WTC11 (cell line): ENCODE results near the gene FAM13A. TPM values are rescaled to one million over a fixed set of nuclear protein-coding genes. Genes with fewer than 3 reads are reported as not detected.

ENCODE experiments used
- ATAC-seq: fragments of 200-7000 bp; cut with Tn5 transposase; 2 replicates; pipeline ENCODE4 v1.10.0; 2021; ENCODE audit warnings: mild to moderate bottlenecking, moderate library complexity
- CTCF ChIA-PET: fragments of 300-600 bp; sonication (Branson Sonifier 250); formaldehyde crosslinking; loops from one replicate; lab custom pipeline; 2021; ENCODE audit warnings: antibody characterized with exemption; lab: Charles Lee
- POLR2A ChIA-PET: fragments of 350-600 bp; sonication (Branson Sonifier 250); formaldehyde crosslinking; loops from one replicate; lab custom pipeline; 2021; ENCODE audit warnings: antibody characterized with exemption; lab: Charles Lee
- DNase-seq: peaks from one replicate; pipeline ENCODE4 v3.0.0; 2021; ENCODE audit warnings: low spot score
- H3K27ac Mint-ChIP-seq: 2 replicates; pipeline ENCODE4 v1.8.0; 2021; ENCODE audit warnings: mixed read lengths
- H3K27me3 Mint-ChIP-seq: 2 replicates; pipeline ENCODE4 v1.8.0; 2021; ENCODE audit warnings: low read depth, mild to moderate bottlenecking, moderate library complexity, mixed read lengths
- H3K36me3 Mint-ChIP-seq: 2 replicates; pipeline ENCODE4 v1.8.0; 2021; ENCODE audit warnings: mixed read lengths
- H3K4me1 Mint-ChIP-seq: 2 replicates; pipeline ENCODE4 v1.8.0; 2022; ENCODE audit warnings: mixed read lengths
- H3K4me3 Mint-ChIP-seq: 2 replicates; pipeline ENCODE4 v1.8.0; 2021; ENCODE audit warnings: mild to moderate bottlenecking, moderate library complexity, mixed read lengths
- H3K9me3 Mint-ChIP-seq: 2 replicates; pipeline ENCODE4 v1.8.0; 2021; ENCODE audit warnings: mixed read lengths
- ETV6 ChIP-seq: sonication (generic); formaldehyde crosslinking; IDR thresholded peaks from 2 replicates; pipeline ENCODE4 v1.8.1; 2022; ENCODE audit warnings: mild to moderate bottlenecking, missing genetic modification reagents
- JAZF1 ChIP-seq: fragments of 250-450 bp; sonication (Bioruptor Pico); IDR thresholded peaks from 2 replicates; pipeline ENCODE4 v1.9.0; 2021; ENCODE audit warnings: moderate library complexity, mild to moderate bottlenecking, inconsistent platforms
- KAT7 ChIP-seq: sonication (generic); formaldehyde crosslinking; IDR thresholded peaks from 2 replicates; pipeline ENCODE4 v1.8.1; 2023; ENCODE audit warnings: missing genetic modification reagents, mild to moderate bottlenecking, borderline replicate concordance
- NFYB ChIP-seq: sonication (generic); formaldehyde crosslinking; conservative IDR thresholded peaks from 2 replicates; pipeline ENCODE4 v1.8.0; 2022; ENCODE audit warnings: low read depth, missing genetic modification reagents
- RELA ChIP-seq: sonication (generic); formaldehyde crosslinking; IDR thresholded peaks from 2 replicates; pipeline ENCODE4 v1.8.1; 2022; ENCODE audit warnings: missing genetic modification reagents, mild to moderate bottlenecking, borderline replicate concordance
- RORB ChIP-seq: fragments of 250-450 bp; sonication (Bioruptor Pico); IDR thresholded peaks from 2 replicates; pipeline ENCODE4 v1.9.0; 2021; ENCODE audit warnings: mild to moderate bottlenecking
- TEAD1 ChIP-seq: sonication (generic); formaldehyde crosslinking; IDR thresholded peaks from 2 replicates; pipeline ENCODE4 v1.8.0; 2022; ENCODE audit warnings: mild to moderate bottlenecking, missing genetic modification reagents
- ZNF121 ChIP-seq: sonication (generic); formaldehyde crosslinking; IDR thresholded peaks from 2 replicates; pipeline ENCODE4 v1.8.0; 2023; ENCODE audit warnings: missing genetic modification reagents
- ZNF317 ChIP-seq: sonication (generic); formaldehyde crosslinking; IDR thresholded peaks from 2 replicates; pipeline ENCODE4 v1.8.1; 2023; ENCODE audit warnings: low read depth, mild to moderate bottlenecking, moderate library complexity, missing genetic modification reagents, borderline replicate concordance
- ZNF416 ChIP-seq: fragments of 250-450 bp; sonication (Bioruptor Pico); IDR thresholded peaks from 2 replicates; pipeline ENCODE4 v1.9.0; 2021; ENCODE audit warnings: mild to moderate bottlenecking, inconsistent platforms
- total RNA-seq: library from RNA; stranded (reverse); gene quantifications from 3 replicates; pipeline ENCODE4 v1.2.3, GENCODE V29; 2021
- TF ChIP-seq, protein P1 (sequence below): fragments of 250-450 bp; sonication (Bioruptor Pico); IDR thresholded peaks from 2 replicates; pipeline ENCODE4 v1.9.0; 2021; ENCODE audit warnings: mild to moderate bottlenecking, borderline replicate concordance
- TF ChIP-seq, protein P2 (sequence below): fragments of 250-450 bp; sonication (Bioruptor Pico); IDR thresholded peaks from 2 replicates; pipeline ENCODE4 v1.9.0; 2021; ENCODE audit warnings: mild to moderate bottlenecking
- TF ChIP-seq, protein P3 (sequence below): fragments of 250-450 bp; sonication (Bioruptor Pico); IDR thresholded peaks from 2 replicates; pipeline ENCODE4 v1.9.0; 2021; ENCODE audit warnings: mild to moderate bottlenecking
- TF ChIP-seq, protein P4 (sequence below): sonication (generic); formaldehyde crosslinking; IDR thresholded peaks from 2 replicates; pipeline ENCODE4 v1.8.1; 2023; ENCODE audit warnings: mild to moderate bottlenecking, missing genetic modification reagents, moderate library complexity

The FAM13A gene
- total RNA-seq, 1 experiment from 2014 or later = 14.6 TPM

DNA sequence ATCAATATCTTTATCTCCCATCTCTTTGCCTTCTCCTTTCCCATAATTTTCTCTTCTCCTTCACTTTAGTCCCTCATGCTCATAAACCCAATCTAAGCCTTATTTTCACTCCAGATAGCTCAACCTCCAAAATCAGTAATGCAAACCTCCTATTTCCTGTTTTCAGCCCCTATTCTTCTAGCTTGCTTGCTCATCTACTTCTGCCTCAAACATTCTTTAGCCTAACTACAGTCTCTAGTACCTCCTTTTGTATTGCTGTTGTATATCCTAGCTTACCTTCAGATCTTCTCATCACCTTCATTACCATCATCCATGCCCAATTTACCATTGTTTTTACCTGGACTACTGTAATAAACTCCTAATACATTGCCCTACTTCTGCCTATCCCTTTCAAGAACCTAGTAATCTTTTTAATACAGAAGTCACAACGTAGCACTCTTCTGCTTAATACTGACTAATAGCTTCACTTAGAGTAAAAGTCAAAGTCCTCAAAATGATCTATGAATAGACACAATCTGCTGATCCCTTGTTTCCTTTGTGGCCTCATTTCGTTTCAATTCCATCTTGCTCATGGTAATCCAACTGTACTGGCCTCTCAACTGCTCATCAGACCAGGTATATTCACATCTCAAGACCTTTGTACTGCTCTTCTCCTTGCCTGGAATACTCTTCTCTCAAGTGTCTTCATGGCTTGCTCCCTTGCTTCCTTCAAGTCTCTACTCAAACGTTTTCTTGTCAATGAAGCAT, 123.4 kb downstream of the FAM13A start (continued):
- TF ChIP-seq, protein P1, sequence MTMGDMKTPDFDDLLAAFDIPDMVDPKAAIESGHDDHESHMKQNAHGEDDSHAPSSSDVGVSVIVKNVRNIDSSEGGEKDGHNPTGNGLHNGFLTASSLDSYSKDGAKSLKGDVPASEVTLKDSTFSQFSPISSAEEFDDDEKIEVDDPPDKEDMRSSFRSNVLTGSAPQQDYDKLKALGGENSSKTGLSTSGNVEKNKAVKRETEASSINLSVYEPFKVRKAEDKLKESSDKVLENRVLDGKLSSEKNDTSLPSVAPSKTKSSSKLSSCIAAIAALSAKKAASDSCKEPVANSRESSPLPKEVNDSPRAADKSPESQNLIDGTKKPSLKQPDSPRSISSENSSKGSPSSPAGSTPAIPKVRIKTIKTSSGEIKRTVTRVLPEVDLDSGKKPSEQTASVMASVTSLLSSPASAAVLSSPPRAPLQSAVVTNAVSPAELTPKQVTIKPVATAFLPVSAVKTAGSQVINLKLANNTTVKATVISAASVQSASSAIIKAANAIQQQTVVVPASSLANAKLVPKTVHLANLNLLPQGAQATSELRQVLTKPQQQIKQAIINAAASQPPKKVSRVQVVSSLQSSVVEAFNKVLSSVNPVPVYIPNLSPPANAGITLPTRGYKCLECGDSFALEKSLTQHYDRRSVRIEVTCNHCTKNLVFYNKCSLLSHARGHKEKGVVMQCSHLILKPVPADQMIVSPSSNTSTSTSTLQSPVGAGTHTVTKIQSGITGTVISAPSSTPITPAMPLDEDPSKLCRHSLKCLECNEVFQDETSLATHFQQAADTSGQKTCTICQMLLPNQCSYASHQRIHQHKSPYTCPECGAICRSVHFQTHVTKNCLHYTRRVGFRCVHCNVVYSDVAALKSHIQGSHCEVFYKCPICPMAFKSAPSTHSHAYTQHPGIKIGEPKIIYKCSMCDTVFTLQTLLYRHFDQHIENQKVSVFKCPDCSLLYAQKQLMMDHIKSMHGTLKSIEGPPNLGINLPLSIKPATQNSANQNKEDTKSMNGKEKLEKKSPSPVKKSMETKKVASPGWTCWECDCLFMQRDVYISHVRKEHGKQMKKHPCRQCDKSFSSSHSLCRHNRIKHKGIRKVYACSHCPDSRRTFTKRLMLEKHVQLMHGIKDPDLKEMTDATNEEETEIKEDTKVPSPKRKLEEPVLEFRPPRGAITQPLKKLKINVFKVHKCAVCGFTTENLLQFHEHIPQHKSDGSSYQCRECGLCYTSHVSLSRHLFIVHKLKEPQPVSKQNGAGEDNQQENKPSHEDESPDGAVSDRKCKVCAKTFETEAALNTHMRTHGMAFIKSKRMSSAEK (CRISPR knock-in tag) = no peak
- TF ChIP-seq RELA (CRISPR knock-in tag) = no peak
- TF ChIP-seq, all 79 proteins: peak for 0

DNA sequence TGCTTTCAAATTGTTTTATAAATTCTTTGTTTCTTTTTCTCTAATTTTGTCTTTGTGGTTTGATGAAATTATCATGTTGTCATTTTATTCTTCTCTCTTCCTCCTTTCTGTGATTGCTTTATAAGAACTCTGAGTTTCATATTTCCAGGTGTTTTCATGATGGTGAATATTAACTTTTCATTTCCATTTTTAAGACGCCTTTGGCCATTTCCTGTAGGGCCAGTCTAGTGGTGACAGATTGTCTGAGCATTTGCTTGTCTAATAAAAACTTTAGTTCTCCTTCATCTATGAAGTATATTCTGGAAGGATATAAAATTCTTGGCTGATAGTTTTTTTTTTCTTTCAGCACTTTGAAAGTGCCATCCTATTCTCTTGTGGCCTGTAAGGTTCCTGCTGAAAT, 128.1 kb downstream of the FAM13A start:
- no peaks in the 10 kb centered on the region for H3K27me3 Mint-ChIP-seq
- ATAC-seq = no peak
- no peak overlapping the region for H3K4me3 Mint-ChIP-seq
- 0 out of 2 replicates have a peak, but pooled peaks cover 5% of the 10 kb centered on the region for H3K4me1 Mint-ChIP-seq
- TF ChIP-seq, protein P2, sequence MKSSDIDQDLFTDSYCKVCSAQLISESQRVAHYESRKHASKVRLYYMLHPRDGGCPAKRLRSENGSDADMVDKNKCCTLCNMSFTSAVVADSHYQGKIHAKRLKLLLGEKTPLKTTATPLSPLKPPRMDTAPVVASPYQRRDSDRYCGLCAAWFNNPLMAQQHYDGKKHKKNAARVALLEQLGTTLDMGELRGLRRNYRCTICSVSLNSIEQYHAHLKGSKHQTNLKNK (CRISPR knock-in tag) = no peak
- TF ChIP-seq RORB (CRISPR knock-in tag) (no peak), NFYB (CRISPR knock-in tag) (no peak), ETV6 (CRISPR knock-in tag) (no peak), KAT7 (CRISPR knock-in tag) (no peak), ZNF317 (CRISPR knock-in tag) (no peak), JAZF1 (CRISPR knock-in tag) (no peak), TEAD1 (CRISPR knock-in tag) (no peak), ZNF121 (no peak), ZNF416 (CRISPR knock-in tag) (no peak)
- TF ChIP-seq, protein P3, sequence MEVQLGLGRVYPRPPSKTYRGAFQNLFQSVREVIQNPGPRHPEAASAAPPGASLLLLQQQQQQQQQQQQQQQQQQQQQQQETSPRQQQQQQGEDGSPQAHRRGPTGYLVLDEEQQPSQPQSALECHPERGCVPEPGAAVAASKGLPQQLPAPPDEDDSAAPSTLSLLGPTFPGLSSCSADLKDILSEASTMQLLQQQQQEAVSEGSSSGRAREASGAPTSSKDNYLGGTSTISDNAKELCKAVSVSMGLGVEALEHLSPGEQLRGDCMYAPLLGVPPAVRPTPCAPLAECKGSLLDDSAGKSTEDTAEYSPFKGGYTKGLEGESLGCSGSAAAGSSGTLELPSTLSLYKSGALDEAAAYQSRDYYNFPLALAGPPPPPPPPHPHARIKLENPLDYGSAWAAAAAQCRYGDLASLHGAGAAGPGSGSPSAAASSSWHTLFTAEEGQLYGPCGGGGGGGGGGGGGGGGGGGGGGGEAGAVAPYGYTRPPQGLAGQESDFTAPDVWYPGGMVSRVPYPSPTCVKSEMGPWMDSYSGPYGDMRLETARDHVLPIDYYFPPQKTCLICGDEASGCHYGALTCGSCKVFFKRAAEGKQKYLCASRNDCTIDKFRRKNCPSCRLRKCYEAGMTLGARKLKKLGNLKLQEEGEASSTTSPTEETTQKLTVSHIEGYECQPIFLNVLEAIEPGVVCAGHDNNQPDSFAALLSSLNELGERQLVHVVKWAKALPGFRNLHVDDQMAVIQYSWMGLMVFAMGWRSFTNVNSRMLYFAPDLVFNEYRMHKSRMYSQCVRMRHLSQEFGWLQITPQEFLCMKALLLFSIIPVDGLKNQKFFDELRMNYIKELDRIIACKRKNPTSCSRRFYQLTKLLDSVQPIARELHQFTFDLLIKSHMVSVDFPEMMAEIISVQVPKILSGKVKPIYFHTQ (CRISPR knock-in tag) = no peak
- TF ChIP-seq, protein P1 (CRISPR knock-in tag) = no peak
- TF ChIP-seq, protein P4, sequence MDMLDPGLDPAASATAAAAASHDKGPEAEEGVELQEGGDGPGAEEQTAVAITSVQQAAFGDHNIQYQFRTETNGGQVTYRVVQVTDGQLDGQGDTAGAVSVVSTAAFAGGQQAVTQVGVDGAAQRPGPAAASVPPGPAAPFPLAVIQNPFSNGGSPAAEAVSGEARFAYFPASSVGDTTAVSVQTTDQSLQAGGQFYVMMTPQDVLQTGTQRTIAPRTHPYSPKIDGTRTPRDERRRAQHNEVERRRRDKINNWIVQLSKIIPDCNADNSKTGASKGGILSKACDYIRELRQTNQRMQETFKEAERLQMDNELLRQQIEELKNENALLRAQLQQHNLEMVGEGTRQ = no peak
- peaks cover 5% of the 10 kb centered on the region for H3K9me3 Mint-ChIP-seq
- H3K36me3 Mint-ChIP-seq = peaks cover 13% of the 10 kb centered on the region
- ChIA-PET POLR2A (no interaction called here), CTCF (no interaction called here)
- no peak overlapping the region for H3K27ac Mint-ChIP-seq
- no peak for DNase-seq
